GM21515 (cell line): ENCODE data around the gene ABCC11.
"Not testable (repeated sequence)": the region's sequence is repeated elsewhere in the genome, so short reads cannot be mapped to it uniquely, and the experiment has no call there.

Experiments used
- ATAC-seq: cut with Tn5 transposase; IDR thresholded peaks from one replicate; pipeline ENCODE4 v1.9.1; 2021; ENCODE audit not compliant: unreplicated experiment

The ABCC11 gene

DNA sequence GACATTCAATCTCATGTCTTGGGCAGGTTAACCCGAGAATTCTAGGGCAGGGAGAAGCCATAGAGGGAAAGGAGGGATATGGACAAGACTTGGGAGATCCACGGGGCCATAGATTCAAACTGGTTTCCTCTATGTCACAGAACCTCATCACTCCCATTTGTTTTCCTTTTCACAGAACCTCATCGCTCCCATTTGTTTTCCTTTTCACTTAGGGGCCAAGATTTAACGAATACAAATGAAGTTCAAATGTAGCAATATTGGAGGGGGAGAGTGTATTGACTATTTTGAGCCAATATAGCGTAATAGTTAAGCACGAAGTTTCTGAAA lies 42.6 kb downstream of the ABCC11 start:
- ATAC-seq, result no peak

DNA sequence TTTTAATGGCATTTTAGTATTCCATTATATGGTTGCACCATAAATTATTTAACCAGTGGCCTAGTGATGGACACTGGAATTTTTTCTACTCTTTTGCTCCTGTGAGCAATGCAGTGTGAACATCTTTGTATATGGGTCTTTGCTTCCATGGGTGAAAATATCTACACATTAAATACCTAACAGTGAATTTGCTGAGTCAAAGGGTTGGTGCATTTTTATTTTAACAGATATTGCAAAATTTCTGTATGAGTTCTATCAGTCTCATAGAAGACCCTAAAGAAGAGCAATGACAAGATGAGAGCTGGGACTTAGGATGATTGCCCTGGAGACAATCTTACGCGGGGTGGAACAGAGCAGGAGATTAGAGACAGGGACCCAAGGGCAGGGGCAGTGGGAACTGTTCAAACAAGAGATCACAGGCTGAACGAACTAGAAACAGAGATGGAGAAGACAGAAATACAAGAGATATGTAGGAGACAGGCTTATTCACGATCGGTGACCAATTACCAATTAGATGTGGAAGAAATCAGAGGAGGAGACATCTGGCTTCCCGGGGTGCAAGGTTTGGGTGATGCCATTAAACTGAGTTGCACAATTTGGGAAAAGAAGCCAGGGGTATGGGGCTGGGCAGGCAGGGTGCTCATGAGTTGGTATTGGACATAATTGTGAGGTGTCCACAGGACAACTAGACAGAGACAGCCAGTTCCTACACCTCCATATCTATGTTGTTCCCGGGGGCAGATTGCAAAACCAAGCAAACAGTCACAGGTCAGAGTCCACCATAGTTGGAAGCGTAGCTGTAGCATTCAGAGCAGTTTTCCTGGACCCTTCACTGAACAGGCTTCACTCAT lies 43.1 kb downstream of the ABCC11 start:
- ATAC-seq, result no peak

DNA sequence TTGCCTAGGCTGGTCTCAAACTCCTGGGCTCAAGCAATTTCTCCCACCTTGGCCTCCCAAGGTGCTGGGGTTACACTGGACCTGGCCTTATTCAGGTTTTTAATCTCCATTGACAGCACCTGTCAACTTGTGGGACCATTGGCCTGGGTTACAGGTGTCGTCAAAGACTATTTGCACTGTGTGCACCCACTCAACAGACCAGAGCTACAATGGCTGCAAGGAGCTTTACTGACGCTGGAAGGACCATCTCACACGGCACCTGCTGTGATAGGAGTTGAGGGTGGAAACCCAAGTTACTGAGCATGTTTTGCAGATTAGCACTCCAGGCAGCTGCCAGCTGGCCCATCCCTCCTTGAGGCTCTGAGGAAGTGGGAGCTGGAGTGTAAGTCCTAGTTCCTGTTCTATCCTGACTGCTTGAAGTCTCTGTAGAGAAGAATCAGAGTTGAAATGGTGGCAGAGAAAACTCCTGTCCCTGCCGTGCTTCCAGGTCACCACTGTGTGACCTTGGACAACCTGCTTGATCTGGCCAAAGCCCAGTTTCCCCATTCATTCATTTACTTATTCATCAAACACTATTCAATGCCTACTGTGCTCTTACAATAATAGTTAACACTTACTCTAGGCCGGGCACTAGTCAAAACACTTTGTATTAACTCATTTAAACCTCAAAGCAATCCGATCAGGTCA lies 45.7 kb downstream of the ABCC11 start:
- no peak for ATAC-seq

DNA sequence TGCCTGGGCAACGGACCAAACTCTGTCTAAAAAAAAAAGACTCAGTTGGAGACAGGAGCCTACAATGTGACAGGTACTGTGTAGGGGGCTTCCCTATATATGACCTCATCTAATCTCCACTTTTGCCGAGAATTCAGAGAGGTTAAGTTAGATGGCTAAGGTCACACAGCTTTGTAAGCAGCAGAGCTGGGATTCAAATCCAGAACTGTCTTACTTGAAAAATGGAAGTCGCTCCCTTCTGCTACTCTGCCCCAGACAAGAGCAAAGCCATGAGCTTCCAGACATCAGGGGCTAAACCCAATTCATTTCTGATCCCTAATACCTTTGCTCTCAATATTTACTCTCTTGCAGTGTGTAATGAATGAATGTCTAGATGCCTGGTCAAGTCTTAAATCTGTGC lies 50.0 kb downstream of the ABCC11 start:
- no peak for ATAC-seq

DNA sequence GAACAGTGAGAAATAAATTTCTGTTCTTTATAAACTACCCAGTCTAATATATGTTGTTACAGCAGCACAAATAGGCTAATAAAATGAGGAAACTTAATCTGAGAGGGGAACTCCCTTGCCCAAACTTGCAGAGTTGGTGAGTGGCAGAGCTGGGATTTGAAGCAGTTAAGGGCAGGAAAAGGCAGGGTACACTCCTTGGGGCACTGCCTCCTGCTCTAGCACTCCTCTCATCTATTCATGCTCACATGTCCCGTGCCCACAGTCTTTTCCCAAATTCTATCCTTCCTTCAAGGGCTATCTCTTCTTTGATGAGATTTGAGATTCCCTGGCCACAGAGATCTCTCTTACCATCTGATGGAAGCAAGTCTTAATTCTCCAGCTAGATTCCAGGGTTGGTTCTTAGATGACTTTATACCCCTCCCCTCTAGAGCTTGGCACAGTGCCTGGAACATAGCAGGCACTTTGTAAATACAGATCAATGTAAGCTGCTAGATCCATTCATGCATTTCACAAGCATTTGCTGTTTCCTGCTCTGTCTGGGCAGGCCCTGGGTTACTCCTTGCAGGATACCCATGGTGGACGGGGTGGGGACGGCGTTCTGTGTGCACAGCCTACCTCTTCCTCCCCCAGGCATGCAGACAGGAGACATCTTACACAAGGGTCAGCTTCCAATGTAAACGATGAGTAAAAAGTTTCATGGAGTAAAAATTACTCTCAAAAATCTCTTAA lies 52.3 kb downstream of the ABCC11 start:
- no peak for ATAC-seq

DNA sequence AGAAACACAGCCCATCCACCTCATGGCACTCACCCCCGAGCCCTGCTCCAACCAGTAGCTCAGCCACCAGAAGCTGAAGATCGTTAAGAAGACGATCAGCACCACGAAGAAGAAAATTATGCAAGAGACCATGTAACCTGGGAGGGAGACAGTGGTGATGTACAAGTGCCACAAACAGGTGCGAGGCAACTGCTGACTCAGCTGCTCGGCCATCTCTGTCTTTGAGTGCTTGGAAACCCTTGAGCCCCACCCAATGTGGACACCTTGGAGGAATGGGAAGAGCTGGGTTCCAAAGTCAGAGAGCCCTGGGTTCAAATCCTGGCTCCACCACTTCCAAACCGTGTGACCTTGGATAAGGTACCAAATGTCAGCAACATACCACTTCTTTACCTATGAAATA lies 53.5 kb downstream of the ABCC11 start:
- no peak for ATAC-seq

DNA sequence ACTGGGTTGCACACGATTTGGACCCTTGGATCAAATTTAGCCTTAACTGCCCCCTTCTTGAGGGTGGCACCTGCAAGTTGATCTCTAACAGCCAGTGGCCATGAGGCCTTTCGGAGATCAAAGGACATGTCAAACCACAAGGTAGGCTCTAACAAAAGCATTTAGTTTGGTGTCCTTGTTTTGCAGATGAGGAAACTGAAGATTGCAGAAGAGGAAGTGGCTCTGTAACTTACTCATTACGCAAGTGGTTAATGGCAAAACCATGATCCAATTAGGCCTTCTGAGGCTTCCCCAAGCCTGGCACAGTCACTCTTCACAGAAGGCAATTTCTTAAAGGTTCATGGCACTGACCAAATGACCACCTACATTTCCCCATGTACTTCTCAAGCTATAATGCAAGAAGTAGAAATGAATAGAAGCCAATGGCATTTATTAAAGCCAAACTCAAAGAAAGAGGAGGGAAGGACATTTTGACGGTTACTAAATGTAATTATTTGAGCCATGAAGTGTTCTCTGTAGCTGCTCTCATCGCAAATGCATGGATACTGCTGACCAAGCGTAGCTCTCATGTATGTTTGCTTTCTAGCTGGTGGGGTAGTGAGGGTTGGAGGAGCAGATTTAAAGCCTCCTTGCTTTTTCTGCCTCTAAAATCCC lies 58.8 kb downstream of the ABCC11 start:
- ATAC-seq, result peak; percentile 86

DNA sequence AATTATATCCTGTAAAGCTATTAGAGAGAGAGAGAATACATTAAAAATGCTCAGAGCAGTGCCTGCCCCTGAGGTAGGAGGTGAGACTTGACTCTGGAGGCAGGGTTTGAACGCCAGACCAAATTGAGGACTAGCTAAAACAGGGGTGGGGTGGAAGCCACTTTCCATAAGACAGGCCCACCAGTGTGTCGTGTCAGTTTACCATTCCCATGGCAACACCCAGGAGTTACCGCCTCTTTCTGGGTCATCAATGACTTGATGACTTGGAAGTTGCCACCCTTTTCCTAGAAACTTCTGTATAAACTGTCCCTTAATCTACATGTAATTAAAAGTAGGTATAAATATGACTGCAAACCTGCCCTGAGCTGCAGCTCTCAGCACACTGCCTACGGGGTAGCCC lies 59.6 kb downstream of the ABCC11 start:
- no peak for ATAC-seq

DNA sequence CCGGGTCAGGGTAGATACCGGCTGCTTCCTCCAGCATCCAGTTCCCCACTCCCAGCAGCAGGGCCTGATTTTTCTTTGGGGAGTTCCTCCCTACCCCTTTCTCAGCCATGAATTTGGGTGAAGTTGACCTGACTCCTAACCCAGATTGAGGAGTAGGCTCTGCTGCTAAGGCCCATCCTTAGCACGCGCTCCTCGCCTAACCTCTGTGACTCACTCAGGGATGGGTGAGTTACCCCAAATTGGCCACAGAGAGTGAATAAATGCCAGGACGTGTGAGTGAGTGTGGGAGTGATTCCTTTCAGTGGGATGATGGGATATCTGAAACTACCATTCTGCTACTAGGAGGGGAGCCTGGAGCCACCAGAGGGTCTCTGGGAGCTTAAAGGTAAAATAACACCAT lies 62.7 kb downstream of the ABCC11 start:
- no peak for ATAC-seq

DNA sequence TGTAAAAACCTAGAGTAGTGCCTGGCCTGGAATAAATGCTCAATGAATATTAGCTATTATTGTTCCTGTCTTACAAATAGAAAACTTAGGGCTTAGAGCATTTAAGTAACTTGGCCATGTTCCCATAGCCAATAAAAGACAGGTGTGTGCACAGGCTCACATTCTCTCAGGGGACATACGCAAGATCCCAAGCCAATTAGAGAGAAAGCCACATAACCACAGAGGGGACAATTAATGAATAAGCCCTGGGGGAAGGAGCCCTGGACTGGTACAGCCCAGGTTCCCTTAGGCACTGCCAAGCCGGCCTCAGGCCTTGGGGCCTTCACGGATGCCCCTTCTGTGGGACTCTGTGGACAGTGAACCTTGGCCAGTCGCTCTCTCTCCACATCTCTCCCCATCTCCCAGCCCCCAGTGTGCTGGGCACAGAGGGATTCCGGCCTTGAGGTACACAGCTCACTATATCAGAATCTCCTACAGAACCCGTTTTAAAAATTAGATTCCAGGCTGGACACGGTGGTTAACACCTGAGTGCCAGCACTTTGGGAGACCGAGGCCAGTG lies 64.3 kb downstream of the ABCC11 start:
- ATAC-seq, result no peak

DNA sequence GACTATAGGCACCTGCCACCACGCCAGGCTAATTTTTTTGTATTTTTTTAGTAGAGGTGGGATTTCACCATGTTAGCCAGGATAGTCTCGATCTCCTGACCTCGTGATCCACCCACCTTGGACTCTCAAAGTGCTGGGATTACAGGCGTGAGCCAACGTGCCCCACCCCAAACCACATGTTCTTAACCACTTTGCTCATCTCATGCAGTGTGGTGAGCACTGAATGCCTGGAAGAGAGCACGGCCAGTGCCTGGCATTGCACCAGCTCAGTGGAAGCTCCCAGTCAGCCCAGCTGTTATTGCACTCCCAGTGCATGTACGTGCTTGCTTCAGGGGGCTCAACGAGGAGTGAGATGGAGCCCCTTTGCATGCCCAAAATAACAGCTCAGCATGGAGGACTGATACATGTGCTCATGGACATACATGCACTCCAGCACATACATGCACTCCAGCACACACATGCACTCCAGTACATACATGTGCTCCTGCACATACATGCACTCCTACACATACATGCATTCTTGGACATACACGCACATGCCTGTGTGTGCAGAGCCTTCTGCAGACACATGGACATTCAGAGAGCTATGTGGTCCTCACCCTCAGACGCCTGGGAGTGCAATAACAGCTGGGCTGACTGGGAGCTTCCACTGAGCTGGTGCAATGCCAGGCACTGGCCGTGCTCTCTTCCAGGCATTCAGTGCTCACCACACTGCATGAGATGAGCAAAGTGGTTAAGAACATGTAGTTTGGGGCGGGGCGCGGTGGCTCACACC lies 65.4 kb downstream of the ABCC11 start:
- ATAC-seq, result not testable (repeated sequence)

DNA sequence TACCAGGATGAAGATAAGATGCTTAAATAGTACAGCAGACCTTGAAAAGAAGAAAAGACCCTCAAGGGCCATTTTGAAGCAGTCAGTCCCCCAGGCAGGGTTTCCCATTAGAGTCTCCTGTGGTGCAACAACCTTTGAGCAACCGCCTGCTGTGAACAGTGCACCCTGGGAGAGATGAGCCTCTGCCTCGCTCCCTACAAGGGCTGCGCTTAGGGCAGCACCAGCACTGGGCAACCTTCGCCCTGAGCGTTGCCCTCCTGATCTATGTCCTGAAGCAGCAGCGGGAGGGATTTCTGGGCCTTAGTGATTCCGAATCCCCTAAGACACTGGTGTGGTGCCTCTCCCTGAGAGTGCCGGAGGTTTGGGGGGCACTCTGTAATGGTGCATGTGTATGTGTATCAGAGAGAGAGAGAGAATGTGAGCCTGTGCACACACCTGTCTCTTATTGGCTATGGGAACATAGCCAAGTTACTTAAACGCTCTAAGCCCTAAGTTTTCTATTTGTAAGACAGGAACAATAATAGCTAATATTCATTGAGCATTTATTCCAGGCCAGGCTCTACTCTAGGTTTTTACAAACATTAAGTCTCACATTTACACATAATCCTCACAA lies 66.4 kb downstream of the ABCC11 start:
- no peak for ATAC-seq

DNA sequence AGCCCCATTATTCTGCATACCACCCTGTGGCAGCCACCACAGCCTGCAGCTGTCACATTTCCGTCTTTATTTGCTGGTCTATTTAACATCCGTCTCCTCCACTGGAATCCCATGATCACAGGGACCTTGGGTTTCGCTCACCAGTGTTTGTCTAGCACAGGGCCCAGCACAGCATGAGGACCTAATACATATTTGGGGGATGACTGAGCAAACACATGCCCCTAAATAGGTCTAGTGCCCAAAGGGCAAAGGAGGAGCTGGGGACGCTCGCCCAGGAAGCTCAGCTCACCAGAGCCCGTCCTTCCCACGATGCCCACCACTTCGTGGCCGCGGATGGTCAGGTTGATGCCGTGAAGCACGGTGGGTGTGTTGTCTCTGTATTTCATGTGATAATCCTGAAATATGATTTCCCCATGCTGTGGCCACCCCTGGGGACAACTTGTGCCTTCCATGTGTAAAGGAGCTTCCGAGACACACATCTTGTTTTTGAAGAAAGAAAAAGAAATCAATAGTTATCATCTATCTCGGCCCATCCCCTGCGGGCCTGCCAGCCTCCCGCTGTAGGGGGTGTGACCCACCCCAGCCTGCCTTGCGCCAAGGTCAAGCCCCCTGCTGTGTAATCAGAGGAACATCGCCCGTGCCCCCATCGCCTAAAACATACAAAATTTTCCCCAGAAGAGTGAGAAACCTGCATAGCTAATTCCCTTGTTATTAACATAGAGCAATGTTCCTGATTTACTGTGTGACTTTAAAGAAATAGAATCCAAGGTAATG lies 70.5 kb downstream of the ABCC11 start:
- no peak for ATAC-seq

DNA sequence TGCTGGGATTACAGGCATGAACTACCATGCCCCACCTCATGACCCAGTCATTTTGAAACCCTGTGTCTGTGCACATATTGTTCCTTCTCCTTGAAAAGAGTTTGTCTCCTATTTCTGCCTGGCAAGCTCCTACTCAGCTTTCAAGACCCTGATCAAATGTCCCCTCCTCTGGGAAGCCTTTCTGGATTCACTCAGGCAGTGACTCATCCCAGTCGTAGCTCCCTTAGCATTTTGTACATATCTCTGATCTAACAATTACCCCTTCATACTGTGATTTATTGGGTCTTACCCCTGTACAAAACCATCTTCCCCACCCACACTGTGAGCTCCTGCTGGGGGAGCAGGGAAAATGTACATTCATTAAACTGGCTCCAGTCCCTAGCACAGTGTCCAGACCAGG lies 73.5 kb downstream of the ABCC11 start:
- no peak for ATAC-seq

DNA sequence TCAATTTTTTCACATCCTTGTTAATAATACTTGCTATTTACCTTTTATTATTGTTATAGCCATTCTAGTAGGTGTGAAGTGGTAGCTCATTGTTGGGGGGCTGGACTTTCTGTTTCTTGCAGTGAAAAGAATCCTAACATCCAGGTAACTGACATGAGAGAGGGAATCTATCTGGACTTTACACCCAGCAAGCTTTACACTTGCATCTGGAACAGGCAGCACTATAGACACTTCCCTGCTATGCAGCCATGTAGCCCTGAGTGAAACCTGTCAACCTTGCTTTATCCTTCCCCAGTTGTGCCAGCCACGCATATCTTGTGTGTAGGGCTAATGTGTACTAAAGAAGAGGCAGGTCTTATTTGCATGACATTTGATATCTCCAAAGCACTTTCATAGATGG lies 74.7 kb downstream of the ABCC11 start:
- no peak for ATAC-seq

DNA sequence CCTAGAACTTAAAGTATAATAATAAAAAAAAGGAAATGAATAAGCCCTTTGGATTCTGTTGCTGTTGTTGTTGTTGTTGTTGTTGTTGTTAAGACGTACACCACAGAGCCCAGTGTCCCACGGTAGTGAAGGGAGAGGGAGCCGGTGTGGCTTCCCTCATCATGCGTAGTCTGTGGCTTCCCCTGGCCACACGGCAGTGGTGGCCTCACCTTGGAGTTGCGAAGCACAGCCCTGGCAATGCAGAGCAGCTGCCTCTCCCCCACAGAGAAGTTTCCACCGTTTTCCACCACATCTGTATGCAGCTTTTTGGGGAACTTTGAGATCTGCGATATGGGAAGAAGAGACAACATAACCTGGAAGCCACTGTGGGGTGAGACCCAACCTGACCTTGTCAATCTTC lies 77.4 kb downstream of the ABCC11 start:
- no peak for ATAC-seq

DNA sequence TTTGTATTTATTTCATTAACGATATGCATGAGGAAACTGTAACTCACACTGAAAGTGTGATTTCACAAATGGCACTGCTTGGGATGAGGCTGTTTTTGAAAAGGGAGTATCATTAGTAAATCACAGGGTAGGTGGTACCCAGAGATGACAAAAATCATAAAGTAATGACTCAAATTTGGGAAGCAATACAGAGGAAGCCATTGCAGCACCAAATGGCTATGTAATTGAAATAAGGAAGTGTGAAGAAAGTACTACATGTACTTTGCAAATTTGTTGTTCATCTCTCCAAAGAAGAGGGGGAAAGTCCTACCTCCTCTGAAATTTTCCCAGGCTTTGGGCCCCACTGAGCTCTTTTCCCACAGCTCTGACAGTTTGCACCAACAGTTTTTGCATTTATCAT lies 79.3 kb downstream of the ABCC11 start:
- ATAC-seq, result no peak

DNA sequence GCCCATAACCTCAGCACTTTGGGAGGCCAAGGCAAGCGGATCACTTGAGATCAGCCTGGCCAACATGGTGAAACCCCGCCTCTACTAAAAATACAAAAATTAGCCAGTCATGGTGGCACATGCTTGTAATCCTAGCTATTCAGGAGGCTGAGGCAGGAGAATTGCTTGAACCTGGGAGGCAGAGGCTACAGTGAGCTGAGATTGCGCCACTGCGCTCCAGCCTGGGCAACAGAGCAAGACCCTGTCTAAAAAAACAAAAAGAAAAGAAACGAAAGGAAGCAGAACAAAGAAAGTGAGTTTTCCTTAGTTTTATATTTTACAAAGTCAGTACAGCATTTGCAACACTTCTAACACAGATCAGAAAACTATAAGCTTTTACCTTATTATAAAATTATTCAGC lies 80.7 kb downstream of the ABCC11 start:
- ATAC-seq, result not testable (repeated sequence)

DNA sequence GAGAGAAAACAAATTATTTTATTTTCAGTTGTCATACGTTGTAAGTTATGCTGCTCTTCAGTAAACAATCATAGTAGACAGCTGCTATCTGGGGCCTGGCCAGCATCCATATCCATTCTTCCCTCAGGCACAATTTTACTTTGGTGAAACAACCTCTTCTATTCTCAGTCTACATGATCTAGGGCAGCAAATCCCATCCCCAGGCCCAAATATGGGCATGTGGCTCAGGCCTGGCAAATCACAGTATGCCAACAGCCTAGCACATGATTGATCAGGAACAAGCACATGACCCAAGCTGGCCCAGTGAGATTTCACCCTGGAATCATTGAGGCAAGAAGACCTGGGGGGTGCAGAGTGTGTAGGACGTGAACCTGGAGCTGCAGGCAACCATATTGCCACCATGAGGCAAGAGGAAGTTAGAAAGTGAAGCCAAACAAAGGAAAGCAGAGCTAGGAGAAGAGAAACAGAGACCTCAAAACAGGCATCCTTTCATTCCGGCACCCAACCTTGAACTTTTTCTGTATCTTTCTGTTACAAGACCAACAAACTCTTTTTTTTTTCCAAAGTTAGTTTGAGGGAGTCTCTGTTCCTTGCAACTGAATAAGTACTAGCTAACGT lies 81.3 kb downstream of the ABCC11 start:
- no peak for ATAC-seq
